Naive thymus-derived CD4-positive, alpha-beta T cell (primary cell): Measurements from ENCODE around the gene LRRC9. TPM values are rescaled to one million over a fixed set of nuclear protein-coding genes. Genes with fewer than 3 reads are reported as not detected.
"Not testable (repeated sequence)": the region's sequence is repeated elsewhere in the genome, so short reads cannot be mapped to it uniquely, and the experiment has no call there.

Source experiments
- ATAC-seq: fragments of 150-1000 bp; cut with Tn5 transposase; 2 replicates; pipeline ENCODE4 v1.10.0; 2021; ENCODE audit warnings: mild to moderate bottlenecking, moderate library complexity
- CTCF ChIA-PET: fragments of 350-600 bp; sonication (Branson Sonifier 250); formaldehyde crosslinking; loops from one replicate; lab custom pipeline; 2021; ENCODE audit warnings: antibody characterized with exemption; lab: Charles Lee
- POLR2A ChIA-PET: fragments of 350-600 bp; sonication (Branson Sonifier 250); formaldehyde crosslinking; loops from one replicate; lab custom pipeline; 2021; ENCODE audit warnings: antibody characterized with exemption, inconsistent platforms; lab: Charles Lee
- DNase-seq, 9 donors: peaks; one replicate each; pipeline versions ENCODE4 v3.0.0 to v3.0.0-alpha.2; 2020 to 2022; ENCODE audit warnings: mixed read lengths in 1 of 9
- H3K27ac ChIP-seq: one replicate; pipeline ENCODE4 v1.7.0; 2013; ENCODE audit warnings: mild to moderate bottlenecking, low read depth, low read length, moderate library complexity
- H3K27me3 ChIP-seq, 2 donors: one replicate each; pipeline ENCODE4 v1.7.0; 2013; ENCODE audit warnings: low read length in 2 of 2, mild to moderate bottlenecking in 2 of 2, moderate library complexity in 2 of 2; ENCODE audit not compliant: control insufficient read depth in 2 of 2, insufficient read depth in 2 of 2
- H3K36me3 ChIP-seq, 3 experiments: 1 replicate in 2 of 3; 2 replicates in 1 of 3; pipeline ENCODE4 v1.7.0; 2013; ENCODE audit warnings: low read length in 3 of 3, mild to moderate bottlenecking in 3 of 3, moderate library complexity in 1 of 3; ENCODE audit not compliant: insufficient read depth in 3 of 3, control insufficient read depth in 2 of 3
- H3K4me1 ChIP-seq, 2 donors: one replicate each; pipeline ENCODE4 v1.7.0; 2013; ENCODE audit warnings: low read length in 2 of 2, mild to moderate bottlenecking in 2 of 2, moderate library complexity in 1 of 2; ENCODE audit not compliant: control insufficient read depth in 2 of 2, insufficient read depth in 2 of 2
- H3K4me3 ChIP-seq: 2 replicates; pipeline ENCODE4 v1.7.0; 2013; ENCODE audit warnings: mild to moderate bottlenecking, low read length
- H3K9me3 ChIP-seq, 3 experiments: 1 replicate in 2 of 3; 2 replicates in 1 of 3; pipeline ENCODE4 v1.7.0; 2013; ENCODE audit warnings: low read length in 3 of 3; ENCODE audit not compliant: control insufficient read depth in 2 of 3
- H3K27ac Mint-ChIP-seq, 9 donors: one replicate each; pipeline ENCODE4 v1.8.0; 2020 to 2022; ENCODE audit warnings: mixed read lengths in 9 of 9, mild to moderate bottlenecking in 8 of 9, moderate library complexity in 5 of 9, inconsistent platforms in 2 of 9
- H3K27me3 Mint-ChIP-seq, 5 donors: one replicate each; pipeline ENCODE4 v1.8.0; 2021 to 2022; ENCODE audit warnings: mixed read lengths in 5 of 5, mild to moderate bottlenecking in 1 of 5
- H3K36me3 Mint-ChIP-seq, 5 donors: one replicate each; pipeline ENCODE4 v1.8.0; 2020 to 2022; ENCODE audit warnings: mixed read lengths in 5 of 5, mild to moderate bottlenecking in 3 of 5, inconsistent platforms in 1 of 5
- H3K4me1 Mint-ChIP-seq, 7 donors: one replicate each; pipeline ENCODE4 v1.8.0; 2020 to 2022; ENCODE audit warnings: mixed read lengths in 7 of 7, mild to moderate bottlenecking in 3 of 7, inconsistent platforms in 1 of 7
- H3K4me3 Mint-ChIP-seq, 10 donors: one replicate each; pipeline ENCODE4 v1.8.0; 2020 to 2022; ENCODE audit warnings: mild to moderate bottlenecking in 10 of 10, mixed read lengths in 10 of 10, moderate library complexity in 6 of 10, inconsistent platforms in 2 of 10
- H3K9me3 Mint-ChIP-seq, 11 donors: one replicate each; pipeline ENCODE4 v1.8.0; 2020 to 2022; ENCODE audit warnings: mixed read lengths in 11 of 11, mild to moderate bottlenecking in 4 of 11, inconsistent platforms in 1 of 11, moderate library complexity in 1 of 11
- intact Hi-C, 2 donors: fragments of 100-400 bp; cut with micrococcal nuclease; formaldehyde crosslinking; loops; one replicate each; pipeline ENCODE4 v1.15.1; 2023
- polyA plus RNA-seq, 2 donors: library from polyadenylated mRNA; unstranded; fragments of 300-500 nt; fragmentation: Illumina TruSeq; gene quantifications; one replicate each; pipeline ENCODE4 v1.2.3, GENCODE V29; 2021
- total RNA-seq, 6 experiments: library from RNA in 5 of 6; stranded (reverse) in 5 of 6; gene quantifications; 1 replicate in 5 of 6; 2 replicates in 1 of 6; pipeline ENCODE4 v1.2.3 and lab custom pipeline; 2021 to 2026

The LRRC9 gene
- total and polyA plus RNA-seq, 7 experiments from 2014 or later = not detected

GRCh38 chr14:59942296-59942862 is 22.4 kb downstream of the LRRC9 start:
- H3K9me3 ChIP-seq, H3K4me1 Mint-ChIP-seq, ATAC-seq, H3K27ac ChIP-seq, H3K4me3 ChIP-seq, H3K36me3 Mint-ChIP-seq, POLR2A ChIA-PET, H3K27ac Mint-ChIP-seq, H3K36me3 ChIP-seq, H3K27me3 ChIP-seq, H3K4me3 Mint-ChIP-seq, H3K4me1 ChIP-seq, CTCF ChIA-PET, DNase-seq, intact Hi-C loops: not testable (repeated sequence)
- Mint-ChIP-seq H3K27me3 (peaks cover 0 to 22% (median 17%) of the 10 kb centered on the region in 5 donors), H3K9me3 (peaks cover 0 to 13% (median 6%) of the 10 kb centered on the region in 11 donors)

DNA sequence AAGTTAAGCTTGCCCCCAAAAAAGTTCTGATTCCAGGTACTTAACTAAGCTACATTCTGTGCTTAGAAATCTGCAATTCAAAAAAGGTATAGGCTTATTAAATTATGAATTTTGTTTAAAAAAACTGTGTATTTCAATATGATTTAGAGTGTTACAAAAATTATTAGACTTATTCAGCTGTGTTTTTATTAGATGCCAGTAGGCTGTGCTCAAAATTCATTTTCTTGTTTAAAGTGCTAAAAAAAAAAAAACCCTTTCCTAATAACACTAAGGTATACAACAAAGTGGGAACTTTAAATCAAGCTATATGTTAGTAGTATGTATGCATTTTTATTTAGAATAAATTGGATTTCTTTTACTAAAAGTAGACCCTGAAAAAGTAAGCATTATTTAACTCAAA is 25.0 kb downstream of the LRRC9 start:
- Histone ChIP-seq H3K9me3 (no peaks in the 10 kb centered on the region), H3K27ac (no peak overlapping the region), H3K27me3 (no peaks in the 10 kb centered on the region), H3K4me3 (no peak overlapping the region), H3K4me1 (no peaks in the 10 kb centered on the region), H3K36me3 (no peaks in the 10 kb centered on the region)
- H3K4me1 Mint-ChIP-seq = no peaks in the 10 kb centered on the region
- intact Hi-C loops = no loop called here
- no peak for ATAC-seq
- peaks cover 0 to 19% (median 6%) of the 10 kb centered on the region in 11 donors for H3K9me3 Mint-ChIP-seq
- peaks cover 0 to 7% (median 5%) of the 10 kb centered on the region in 5 donors for H3K36me3 Mint-ChIP-seq
- H3K27me3 Mint-ChIP-seq = peaks cover 0 to 17% (median 11%) of the 10 kb centered on the region in 5 donors
- CTCF ChIA-PET = no interaction called here
- H3K4me3 Mint-ChIP-seq = no peak overlapping the region
- POLR2A ChIA-PET = no interaction called here
- H3K27ac Mint-ChIP-seq = no peak overlapping the region
- no peak for DNase-seq

DNA sequence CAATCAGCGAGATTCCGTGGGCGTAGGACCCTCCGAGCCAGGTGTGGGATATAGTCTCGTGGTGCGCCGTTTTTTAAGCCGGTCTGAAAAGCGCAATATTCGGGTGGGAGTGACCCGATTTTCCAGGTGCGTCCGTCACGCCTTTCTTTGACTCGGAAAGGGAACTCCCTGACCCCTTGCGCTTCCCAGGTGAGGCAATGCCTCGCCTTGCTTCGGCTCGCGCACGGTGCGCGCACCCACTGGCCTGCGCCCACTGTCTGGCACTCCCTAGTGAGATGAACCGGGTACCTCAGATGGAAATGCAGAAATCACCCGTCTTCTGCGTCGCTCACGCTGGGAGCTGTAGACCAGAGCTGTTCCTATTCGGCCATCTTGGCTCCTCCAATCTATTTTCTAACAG is 32.2 kb downstream of the LRRC9 start:
- Mint-ChIP-seq H3K36me3 (peaks cover 0 to 18% (median under 1%) of the 10 kb centered on the region in 5 donors), H3K9me3 (peaks cover 7 to 54% (median 31%) of the 10 kb centered on the region in 11 donors), H3K27me3 (peaks cover 5 to 35% (median 8%) of the 10 kb centered on the region in 5 donors)
- H3K4me3 Mint-ChIP-seq, H3K4me1 Mint-ChIP-seq, H3K36me3 ChIP-seq, H3K9me3 ChIP-seq, DNase-seq, intact Hi-C loops, H3K4me3 ChIP-seq, ATAC-seq, H3K27ac Mint-ChIP-seq, POLR2A ChIA-PET, H3K4me1 ChIP-seq, CTCF ChIA-PET, H3K27ac ChIP-seq, H3K27me3 ChIP-seq: not testable (repeated sequence)

DNA sequence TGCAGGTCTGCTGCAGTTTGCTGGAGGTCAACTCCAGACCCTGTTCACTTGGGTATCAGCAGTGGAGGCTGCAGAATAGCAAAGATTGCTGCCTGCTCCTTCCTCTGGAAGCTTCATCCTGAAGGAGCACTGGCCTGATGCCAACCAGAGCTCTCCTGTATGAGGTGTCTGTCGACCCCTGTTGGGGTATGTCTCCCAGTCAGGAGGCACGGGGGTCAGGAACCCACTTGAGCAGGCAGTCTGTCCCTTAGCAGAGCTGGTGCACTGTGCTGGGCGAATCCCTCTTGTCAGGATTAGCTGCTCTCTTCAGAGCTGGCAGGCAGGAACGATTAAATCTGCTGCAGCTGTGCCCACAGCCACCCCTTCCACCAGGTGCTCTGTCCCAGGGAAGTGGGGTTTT is 37.9 kb downstream of the LRRC9 start:
- H3K27ac Mint-ChIP-seq, H3K27ac ChIP-seq, H3K4me1 ChIP-seq, ATAC-seq, CTCF ChIA-PET, POLR2A ChIA-PET, H3K36me3 ChIP-seq, H3K4me1 Mint-ChIP-seq, DNase-seq, H3K4me3 ChIP-seq, H3K4me3 Mint-ChIP-seq, intact Hi-C loops, H3K9me3 ChIP-seq, H3K27me3 ChIP-seq: not testable (repeated sequence)
- peaks cover 9 to 47% (median 28%) of the 10 kb centered on the region in 11 donors for H3K9me3 Mint-ChIP-seq
- H3K36me3 Mint-ChIP-seq = peaks cover 0 to 18% (median 4%) of the 10 kb centered on the region in 5 donors
- peaks cover 7 to 34% (median 12%) of the 10 kb centered on the region in 5 donors for H3K27me3 Mint-ChIP-seq

DNA sequence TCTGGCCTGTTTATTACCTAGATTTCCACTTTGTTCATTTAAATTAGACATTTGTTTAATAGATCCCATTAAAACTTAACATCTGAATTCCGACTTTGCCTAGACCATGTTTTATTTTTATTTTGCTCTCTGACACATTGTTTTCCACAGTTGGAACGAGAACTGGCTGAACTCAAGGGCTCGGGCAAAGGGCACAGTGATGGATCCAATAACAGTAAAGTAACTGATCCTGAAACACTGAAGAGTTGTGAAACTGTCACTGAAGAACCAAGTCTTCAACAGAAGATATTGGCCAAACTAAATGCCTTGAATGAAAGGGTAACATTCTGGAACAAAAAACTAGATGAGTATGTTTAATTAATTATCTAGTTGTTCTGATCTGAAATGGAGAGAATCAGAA is 39.7 kb downstream of the LRRC9 start:
- Mint-ChIP-seq H3K36me3 (peaks cover 0 to 18% (median 4%) of the 10 kb centered on the region in 5 donors), H3K27me3 (peaks cover 4 to 20% (median 12%) of the 10 kb centered on the region in 5 donors), H3K9me3 (peaks cover 4 to 29% (median 16%) of the 10 kb centered on the region in 11 donors), H3K4me3 (no peak overlapping the region), H3K27ac (no peak overlapping the region), H3K4me1 (peaks cover 0 to 6% (median 5%) of the 10 kb centered on the region in 7 donors)
- ChIA-PET CTCF (no interaction called here), POLR2A (no interaction called here)
- intact Hi-C loops = loop anchor here (5.0 to 10.0 kb wide), 2 partner anchors 373 to 475 kb away; partner anchors contain the start of genes JKAMP (in 1 of the 2) and L3HYPDH (in 1 of the 2)
- H3K36me3 ChIP-seq = no peaks in the 10 kb centered on the region
- no peak overlapping the region for H3K27ac ChIP-seq
- ATAC-seq (no peak), DNase-seq (no peak)
- no peak overlapping the region for H3K4me3 ChIP-seq
- no peaks in the 10 kb centered on the region for H3K4me1 ChIP-seq
- H3K9me3 ChIP-seq = no peaks in the 10 kb centered on the region
- H3K27me3 ChIP-seq = no peaks in the 10 kb centered on the region

DNA sequence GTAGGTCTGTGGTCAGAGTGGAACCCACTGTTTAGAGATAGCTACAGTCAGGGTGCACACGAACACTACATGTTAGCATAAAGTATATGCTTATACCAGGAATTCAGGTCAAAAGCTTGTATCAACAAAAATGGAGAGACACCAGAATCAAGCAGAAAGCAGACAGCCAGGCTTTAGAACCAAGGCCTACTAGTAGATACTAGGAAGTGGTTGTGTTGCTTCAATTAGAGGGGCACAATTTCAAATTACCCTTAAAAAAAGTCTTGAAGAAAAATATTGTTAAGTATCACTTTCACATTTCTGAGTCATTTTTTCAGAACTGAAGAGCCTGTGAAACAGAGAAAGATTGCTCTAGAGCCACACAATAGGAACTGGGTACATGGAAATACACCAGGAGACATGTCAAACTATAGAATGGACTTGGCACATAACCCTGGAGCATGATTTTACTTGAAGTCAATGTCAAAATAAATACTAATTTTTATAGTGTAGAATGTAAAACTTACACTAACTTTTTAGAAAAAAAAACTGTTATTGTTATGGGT is 41.6 kb downstream of the LRRC9 start:
- peaks cover 0 to 5% (median 4%) of the 10 kb centered on the region in 5 donors for H3K36me3 Mint-ChIP-seq
- Histone ChIP-seq H3K36me3 (no peaks in the 10 kb centered on the region), H3K27ac (no peak overlapping the region), H3K4me1 (no peaks in the 10 kb centered on the region), H3K4me3 (no peak overlapping the region), H3K9me3 (no peaks in the 10 kb centered on the region), H3K27me3 (no peaks in the 10 kb centered on the region)
- peaks cover 0 to 11% (median 4%) of the 10 kb centered on the region in 5 donors for H3K27me3 Mint-ChIP-seq
- H3K9me3 Mint-ChIP-seq = peaks cover 0 to 12% (median 5%) of the 10 kb centered on the region in 11 donors
- POLR2A ChIA-PET = interaction anchor here (0.7 kb wide), 1 partner anchor 194 kb away, joined by 3 read pairs; no protein-coding TSS in a partner anchor
- ATAC-seq (no peak), DNase-seq (no peak)
- intact Hi-C loops = loop anchor here (5.0 to 10.0 kb wide), 2 partner anchors 371 to 477 kb away; partner anchors contain the start of genes JKAMP (in 1 of the 2) and L3HYPDH (in 1 of the 2)
- CTCF ChIA-PET = interaction anchor here (0.6 to 7.1 kb wide), 3 partner anchors 14 to 224 kb away, joined by 3 to 145 read pairs (median 5); no protein-coding TSS in a partner anchor
- no peak overlapping the region for H3K4me3 Mint-ChIP-seq
- peaks cover 3 to 14% (median 10%) of the 10 kb centered on the region in 7 donors for H3K4me1 Mint-ChIP-seq
- no peak overlapping the region for H3K27ac Mint-ChIP-seq
